Ishikawa (cell line): Measurements from ENCODE around the gene SPATA21.

Experiments
- CEBPB ChIP-seq: IDR thresholded peaks from 2 replicates; pipeline ENCODE4 v1.6.1; 2012
- CREB1 ChIP-seq: IDR thresholded peaks from 2 replicates; pipeline ENCODE4 v1.6.1; 2012; ENCODE audit warnings: low read depth
- EGR1 ChIP-seq: IDR thresholded peaks from 2 replicates; pipeline ENCODE4 v1.6.1; 2012
- EP300 ChIP-seq: IDR thresholded peaks from 2 replicates; pipeline ENCODE4 v1.6.1; 2012; ENCODE audit warnings: borderline replicate concordance
- FOXM1 ChIP-seq: IDR thresholded peaks from 2 replicates; pipeline ENCODE4 v1.6.1; 2012; ENCODE audit warnings: low read depth, borderline replicate concordance
- MAX ChIP-seq: IDR thresholded peaks from 2 replicates; pipeline ENCODE4 v1.6.1; 2012
- NFIC ChIP-seq: IDR thresholded peaks from 2 replicates; pipeline ENCODE4 v1.6.1; 2012
- RAD21 ChIP-seq: IDR thresholded peaks from 2 replicates; pipeline ENCODE4 v1.6.1; 2012; ENCODE audit warnings: low read depth
- REST ChIP-seq: IDR thresholded peaks from 2 replicates; pipeline ENCODE4 v1.6.1; 2012; ENCODE audit warnings: low read depth, mild to moderate bottlenecking
- TAF1 ChIP-seq: IDR thresholded peaks from 2 replicates; pipeline ENCODE4 v1.6.1; 2012; ENCODE audit warnings: low read depth, mild to moderate bottlenecking
- TCF12 ChIP-seq: IDR thresholded peaks from 2 replicates; pipeline ENCODE4 v1.6.1; 2012; ENCODE audit warnings: low read depth
- TEAD4 ChIP-seq: IDR thresholded peaks from 2 replicates; pipeline ENCODE4 v1.6.1; 2012
- USF1 ChIP-seq: IDR thresholded peaks from 2 replicates; pipeline ENCODE4 v1.6.1; 2012
- YY1 ChIP-seq: IDR thresholded peaks from 2 replicates; pipeline ENCODE4 v1.6.1; 2012; ENCODE audit warnings: low read depth
- ZBTB7A ChIP-seq: IDR thresholded peaks from 2 replicates; pipeline ENCODE4 v1.6.1; 2012; ENCODE audit warnings: low read depth

The SPATA21 gene

GRCh38 chr1:16442265-16442664 lies 5.0 kb upstream of the SPATA21 start:
- TF ChIP-seq USF1 (no peak), NFIC (no peak), EP300 (no peak), RAD21 (no peak), TAF1 (no peak), CEBPB (no peak), CREB1 (no peak), FOXM1 (no peak), MAX (no peak), EGR1 (no peak), REST (no peak), ZBTB7A (no peak), YY1 (no peak), TEAD4 (no peak)

- TF ChIP-seq YY1 (no peak), ZBTB7A (no peak), EGR1 (no peak), TEAD4 (no peak), USF1 (no peak), FOXM1 (no peak), NFIC (no peak), CREB1 (no peak), CEBPB (no peak), REST (no peak), RAD21 (no peak), MAX (no peak)
These were observed 4.0 kb upstream of the SPATA21 start for GRCh38 chr1:16441282-16441665.

GRCh38 chr1:16440470-16441281 lies 3.5 kb upstream of the SPATA21 start, which contains the start of gene NECAP2:
Gene NECAP2 (plus strand): TSS chr1:16440724. CDS start chr1:16440762, 38 bp downstream.
- TF ChIP-seq EGR1, result no peak
- TF ChIP-seq TAF1, result peak; percentile 83
- TF ChIP-seq YY1, result peak; percentile 78
- no peak; the same call in none of the 2 replicates for TF ChIP-seq ZBTB7A
- TF ChIP-seq RAD21, result peak; percentile 48; the same call in 1 of the 2 replicates
- TF ChIP-seq TEAD4, result no peak; the same call in 1 of the 2 replicates
- no peak for TF ChIP-seq NFIC
- TF ChIP-seq TCF12, result no peak
- TF ChIP-seq EP300, result no peak; the same call in 1 of the 2 replicates
- TF ChIP-seq CREB1, result peak; percentile 25; the same call in 1 of the 2 replicates
- peak; percentile 74 for TF ChIP-seq USF1
- TF ChIP-seq CEBPB, result no peak
- peak; percentile 97 for TF ChIP-seq MAX
- TF ChIP-seq REST, result no peak
- TF ChIP-seq FOXM1, result no peak
